Keratinocyte (primary cell): ENCODE data around the gene ITGB3. TPM values are rescaled to one million over a fixed set of nuclear protein-coding genes. Genes with fewer than 3 reads are reported as not detected.

ENCODE experiments used
- DNase-seq: peaks from one replicate; pipeline ENCODE4 v3.0.0-alpha.2; 2011; ENCODE audit warnings: low read depth, missing footprints, low spot score
- FAIRE-seq: peaks from 2 replicates; lab custom pipeline; 2011; peaks lifted over from hg19 to GRCh38; lab: Jason Lieb, UNC
- H2AFZ ChIP-seq: 2 replicates; pipeline ENCODE4 v1.6.0; 2012; ENCODE audit warnings: low read length, control low read depth, inconsistent platforms; ENCODE audit not compliant: control insufficient read depth
- H3K27ac ChIP-seq: 2 replicates; pipeline ENCODE4 v1.5.1; 2011; ENCODE audit warnings: low read length; ENCODE audit not compliant: control insufficient read depth, insufficient read depth
- H3K27me3 ChIP-seq: 3 replicates; pipeline ENCODE4 v1.6.0; 2011; ENCODE audit warnings: low read length; ENCODE audit not compliant: control insufficient read depth, insufficient read depth; ENCODE audit errors: extremely low read depth
- H3K36me3 ChIP-seq, 2 experiments: 2 replicates in 1 of 2; 3 replicates in 1 of 2; pipeline ENCODE4 v1.5.1; 2011; ENCODE audit warnings: low read length in 2 of 2, mild to moderate bottlenecking in 1 of 2; ENCODE audit not compliant: control insufficient read depth in 2 of 2, insufficient read depth in 2 of 2; ENCODE audit errors: extremely low read depth in 1 of 2
- H3K4me1 ChIP-seq: 3 replicates; pipeline ENCODE4 v1.5.1; 2011; ENCODE audit warnings: low read length; ENCODE audit not compliant: control insufficient read depth, insufficient read depth; ENCODE audit errors: extremely low read depth
- H3K4me2 ChIP-seq: 3 replicates; pipeline ENCODE4 v1.6.0; 2011; ENCODE audit warnings: low read depth, low read length; ENCODE audit not compliant: control insufficient read depth, insufficient read depth; ENCODE audit errors: extremely low read depth
- H3K4me3 ChIP-seq, 3 experiments: fragments of 200-600 bp in 1 of 3; sonication (generic) in 1 of 3; 2 replicates in 2 of 3; 3 replicates in 1 of 3; pipeline ENCODE4 v1.5.1; 2011 to 2016; ENCODE audit warnings: low read length in 3 of 3, mild to moderate bottlenecking in 3 of 3, control low read depth in 2 of 3, inconsistent platforms in 1 of 3, low read depth in 1 of 3, mixed read lengths in 1 of 3, mixed run types in 1 of 3, moderate library complexity in 1 of 3; ENCODE audit not compliant: control insufficient read depth in 2 of 3, insufficient read depth in 2 of 3; ENCODE audit errors: extremely low read depth in 1 of 3
- H3K79me2 ChIP-seq: 2 replicates; pipeline ENCODE4 v1.6.0; 2012; ENCODE audit warnings: low read length; ENCODE audit not compliant: control insufficient read depth, insufficient read depth
- H3K9ac ChIP-seq: 3 replicates; pipeline ENCODE4 v1.6.0; 2011; ENCODE audit warnings: low read length; ENCODE audit not compliant: control insufficient read depth, insufficient read depth; ENCODE audit errors: extremely low read depth
- H3K9me1 ChIP-seq: 3 replicates; pipeline ENCODE4 v1.6.0; 2011; ENCODE audit warnings: low read length; ENCODE audit not compliant: control insufficient read depth, insufficient read depth; ENCODE audit errors: extremely low read depth
- H3K9me3 ChIP-seq: 2 replicates; pipeline ENCODE4 v1.5.1; 2012; ENCODE audit warnings: low read depth, low read length; ENCODE audit not compliant: control insufficient read depth
- H4K20me1 ChIP-seq: 3 replicates; pipeline ENCODE4 v1.6.0; 2011; ENCODE audit warnings: low read length; ENCODE audit not compliant: control insufficient read depth, insufficient read depth; ENCODE audit errors: extremely low read depth
- EZH2 ChIP-seq: IDR thresholded peaks from one replicate; pipeline ENCODE4 v1.6.1; 2012; ENCODE audit warnings: inconsistent platforms, mild to moderate bottlenecking, low read length, moderate library complexity
- dilution Hi-C: fragments of 300-500 bp; cut with MboI; formaldehyde crosslinking; loops from one replicate; pipeline ENCODE4 v1.7.0; 2020; ENCODE audit warnings: low sequenced_read_pairs; ENCODE audit not compliant: extremely low pct_ligation_motif_present
- polyA plus RNA-seq, 5 experiments: library from polyadenylated mRNA; depleted of rRNA in 3 of 5; stranded (reverse) in 3 of 5; stranded (forward) in 1 of 5; unstranded in 1 of 5; fragments of >200 nt; gene quantifications; 1 replicate in 1 of 5; 2 replicates in 3 of 5; 3 replicates in 1 of 5; pipeline versions ENCODE4 v1.2.1 to v1.2.3, GENCODE V29; 2011 to 2012; ENCODE audit warnings: missing spikeins in 2 of 5, low read depth in 1 of 5, low replicate concordance in 1 of 5
- TF ChIP-seq, protein P1 (sequence below), 3 experiments: IDR thresholded peaks in 1 of 3; conservative IDR thresholded peaks in 1 of 3; optimal IDR thresholded peaks in 1 of 3; 2 replicates in 2 of 3; 3 replicates in 1 of 3; pipeline versions ENCODE3 to v1.5.1; 2011; ENCODE audit warnings: low read length in 3 of 3, mild to moderate bottlenecking in 3 of 3, moderate library complexity in 2 of 3, control low read depth in 1 of 3, inconsistent platforms in 1 of 3; ENCODE audit not compliant: insufficient read depth in 2 of 3; ENCODE audit errors: extremely low read depth in 1 of 3

Gene ITGB3
- polyA plus RNA-seq, 1 donor (not counting 4 experiments of a cell fraction or from before 2014, with no cell fraction given): not detected

GRCh38 chr17:47304186-47304585, 50.6 kb downstream of the ITGB3 start:
- H3K36me3 ChIP-seq: no peaks in the 10 kb centered on the region
- dilution Hi-C loops: no loop called here
- no peaks in the 10 kb centered on the region for H3K79me2 ChIP-seq
- H3K27ac ChIP-seq: no peak overlapping the region
- no peak overlapping the region for H3K4me3 ChIP-seq
- FAIRE-seq: no peak
- TF ChIP-seq, protein P1, sequence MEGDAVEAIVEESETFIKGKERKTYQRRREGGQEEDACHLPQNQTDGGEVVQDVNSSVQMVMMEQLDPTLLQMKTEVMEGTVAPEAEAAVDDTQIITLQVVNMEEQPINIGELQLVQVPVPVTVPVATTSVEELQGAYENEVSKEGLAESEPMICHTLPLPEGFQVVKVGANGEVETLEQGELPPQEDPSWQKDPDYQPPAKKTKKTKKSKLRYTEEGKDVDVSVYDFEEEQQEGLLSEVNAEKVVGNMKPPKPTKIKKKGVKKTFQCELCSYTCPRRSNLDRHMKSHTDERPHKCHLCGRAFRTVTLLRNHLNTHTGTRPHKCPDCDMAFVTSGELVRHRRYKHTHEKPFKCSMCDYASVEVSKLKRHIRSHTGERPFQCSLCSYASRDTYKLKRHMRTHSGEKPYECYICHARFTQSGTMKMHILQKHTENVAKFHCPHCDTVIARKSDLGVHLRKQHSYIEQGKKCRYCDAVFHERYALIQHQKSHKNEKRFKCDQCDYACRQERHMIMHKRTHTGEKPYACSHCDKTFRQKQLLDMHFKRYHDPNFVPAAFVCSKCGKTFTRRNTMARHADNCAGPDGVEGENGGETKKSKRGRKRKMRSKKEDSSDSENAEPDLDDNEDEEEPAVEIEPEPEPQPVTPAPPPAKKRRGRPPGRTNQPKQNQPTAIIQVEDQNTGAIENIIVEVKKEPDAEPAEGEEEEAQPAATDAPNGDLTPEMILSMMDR (optimal IDR thresholded peaks at IDR 0.05 in 1 of 3, IDR thresholded peaks at IDR 0.05 in 1 of 3, conservative IDR thresholded peaks at IDR 0.05 in 1 of 3; ENCODE audit: extremely low read depth in 1 of 3, insufficient read depth in 2 of 3, low read length in 3 of 3): no peak
- TF ChIP-seq EZH2: no peak
- H3K9me1 ChIP-seq: no peaks in the 10 kb centered on the region
- H3K9me3 ChIP-seq: peaks cover 9% of the 10 kb centered on the region
- no peak overlapping the region for H3K9ac ChIP-seq
- H3K4me2 ChIP-seq: no peak overlapping the region
- no peak overlapping the region for H2AFZ ChIP-seq
- peaks cover 21% of the 10 kb centered on the region for H3K4me1 ChIP-seq
- no peak for DNase-seq
- H3K27me3 ChIP-seq: peaks cover 19% of the 10 kb centered on the region
- no peaks in the 10 kb centered on the region for H4K20me1 ChIP-seq

DNA sequence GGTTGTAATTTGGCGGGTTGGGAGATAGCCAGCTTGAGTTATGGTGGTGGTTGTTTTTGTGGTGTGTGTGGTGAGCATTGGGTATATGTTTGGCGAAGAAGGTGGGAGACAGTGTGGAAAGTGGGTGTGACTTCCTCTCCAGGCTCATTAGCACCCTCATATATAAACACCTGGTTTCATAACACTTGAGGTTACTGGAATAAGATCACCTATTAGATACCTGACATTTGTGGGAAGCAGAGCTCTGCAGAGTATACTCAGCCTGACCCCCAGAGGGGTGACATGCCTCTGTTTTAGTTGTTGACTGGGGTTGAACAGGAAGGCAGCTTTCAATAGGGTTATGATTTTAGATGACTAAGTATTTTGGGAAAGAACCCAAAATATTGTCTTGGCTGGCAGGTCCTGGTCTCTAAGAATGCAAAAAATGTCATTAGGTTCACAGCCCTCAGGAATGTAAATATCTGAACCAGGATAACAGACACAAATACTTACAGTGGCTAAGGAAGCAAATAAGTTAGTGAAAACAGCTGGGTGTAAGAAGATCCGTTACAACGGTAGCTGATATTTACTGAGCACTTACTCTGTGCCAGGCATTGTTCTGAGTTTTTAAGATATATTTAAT, 51.8 kb downstream of the ITGB3 start:
- peaks cover 13% of the 10 kb centered on the region for H3K27me3 ChIP-seq
- H3K4me2 ChIP-seq: peak overlapping the region; percentile 51

More for the DNA sequence above, 51.8 kb downstream of the ITGB3 start:
- Histone ChIP-seq H3K4me3 (no peak overlapping the region), H3K9me1 (no peaks in the 10 kb centered on the region), H3K27ac (no peak overlapping the region), H3K9ac (no peak overlapping the region), H3K79me2 (no peaks in the 10 kb centered on the region), H2AFZ (no peak overlapping the region), H3K36me3 (no peaks in the 10 kb centered on the region), H3K4me1 (peaks cover 21% of the 10 kb centered on the region), H3K9me3 (peaks cover 9% of the 10 kb centered on the region), H4K20me1 (no peaks in the 10 kb centered on the region)
- peak; percentile 79 for FAIRE-seq
- dilution Hi-C loops: no loop called here
- peak; percentile 63 for DNase-seq
- no peak for TF ChIP-seq EZH2
- TF ChIP-seq, protein P1 (optimal IDR thresholded peaks at IDR 0.05 in 1 of 3, IDR thresholded peaks at IDR 0.05 in 1 of 3, conservative IDR thresholded peaks at IDR 0.05 in 1 of 3; ENCODE audit: extremely low read depth in 1 of 3, insufficient read depth in 2 of 3, low read length in 3 of 3): no peak
